ENCODE measurements around the gene POLD4.

POLD4 gene

DNA sequence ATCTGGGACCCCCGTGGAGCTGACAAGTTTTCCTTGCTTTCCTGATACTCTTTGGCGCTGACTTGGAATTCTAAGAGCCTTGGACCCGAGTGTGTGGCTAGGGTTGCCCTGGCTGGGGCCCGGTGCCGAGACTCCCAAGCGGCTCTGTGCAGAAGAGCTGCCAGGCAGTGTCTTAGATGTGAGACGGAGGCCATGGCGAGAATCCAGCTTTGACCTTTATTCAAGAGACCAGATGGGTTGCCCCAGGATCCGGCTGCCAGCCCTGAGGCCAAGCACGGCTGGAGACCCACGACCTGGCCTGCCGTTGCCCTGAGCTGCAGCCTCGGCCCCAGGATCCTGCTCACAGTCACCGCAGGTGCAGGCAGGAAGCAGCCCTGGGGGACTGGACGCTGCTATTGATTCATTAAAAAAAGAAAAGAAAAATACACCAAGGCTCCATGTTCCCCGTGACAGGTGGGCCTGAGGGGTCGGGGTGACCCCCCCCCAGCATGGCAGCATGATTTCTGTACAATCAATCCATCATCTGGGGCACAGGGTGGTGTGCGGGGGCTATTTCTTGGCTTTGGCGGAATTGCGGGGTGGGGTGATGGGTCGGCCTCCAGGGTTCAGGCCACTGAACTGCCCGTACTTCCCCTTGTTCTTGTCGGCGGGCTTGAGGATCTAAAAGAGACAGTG is 44.8 kb upstream of the POLD4 start:
- DNase-seq (ENCODE audit: low read depth): no peak
- TF ChIP-seq, protein P1, sequence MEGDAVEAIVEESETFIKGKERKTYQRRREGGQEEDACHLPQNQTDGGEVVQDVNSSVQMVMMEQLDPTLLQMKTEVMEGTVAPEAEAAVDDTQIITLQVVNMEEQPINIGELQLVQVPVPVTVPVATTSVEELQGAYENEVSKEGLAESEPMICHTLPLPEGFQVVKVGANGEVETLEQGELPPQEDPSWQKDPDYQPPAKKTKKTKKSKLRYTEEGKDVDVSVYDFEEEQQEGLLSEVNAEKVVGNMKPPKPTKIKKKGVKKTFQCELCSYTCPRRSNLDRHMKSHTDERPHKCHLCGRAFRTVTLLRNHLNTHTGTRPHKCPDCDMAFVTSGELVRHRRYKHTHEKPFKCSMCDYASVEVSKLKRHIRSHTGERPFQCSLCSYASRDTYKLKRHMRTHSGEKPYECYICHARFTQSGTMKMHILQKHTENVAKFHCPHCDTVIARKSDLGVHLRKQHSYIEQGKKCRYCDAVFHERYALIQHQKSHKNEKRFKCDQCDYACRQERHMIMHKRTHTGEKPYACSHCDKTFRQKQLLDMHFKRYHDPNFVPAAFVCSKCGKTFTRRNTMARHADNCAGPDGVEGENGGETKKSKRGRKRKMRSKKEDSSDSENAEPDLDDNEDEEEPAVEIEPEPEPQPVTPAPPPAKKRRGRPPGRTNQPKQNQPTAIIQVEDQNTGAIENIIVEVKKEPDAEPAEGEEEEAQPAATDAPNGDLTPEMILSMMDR (conservative IDR thresholded peaks at IDR 0.05; ENCODE audit: low read length): no peak
- no peak overlapping the region for H3K4me3 ChIP-seq (ENCODE audit: low read length)

DNA sequence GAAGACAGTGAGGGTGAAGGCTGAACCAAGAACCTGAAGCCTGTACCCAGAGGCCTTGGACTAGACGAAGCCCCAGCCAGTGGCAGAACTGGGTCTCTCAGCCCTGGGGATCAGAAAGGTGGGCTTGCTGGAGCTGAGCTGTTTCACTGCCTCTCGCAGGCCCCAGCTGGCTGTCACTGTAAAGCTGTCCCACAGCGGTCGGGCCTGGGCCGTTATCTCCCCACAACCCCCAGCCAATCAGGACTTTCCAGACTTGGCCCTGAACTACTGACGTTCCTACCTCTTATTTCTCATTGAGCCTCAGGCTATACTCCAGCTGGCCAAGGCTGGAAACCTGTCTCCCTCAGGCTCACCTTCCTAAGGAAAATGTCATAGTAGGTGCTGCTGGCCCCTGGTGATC is 44.2 kb upstream of the POLD4 start:
- DNase-seq (ENCODE audit: low read depth): no peak
- no peak overlapping the region for H3K4me3 ChIP-seq (ENCODE audit: low read length)
- TF ChIP-seq, protein P1 (conservative IDR thresholded peaks at IDR 0.05; ENCODE audit: low read length): no peak

DNA sequence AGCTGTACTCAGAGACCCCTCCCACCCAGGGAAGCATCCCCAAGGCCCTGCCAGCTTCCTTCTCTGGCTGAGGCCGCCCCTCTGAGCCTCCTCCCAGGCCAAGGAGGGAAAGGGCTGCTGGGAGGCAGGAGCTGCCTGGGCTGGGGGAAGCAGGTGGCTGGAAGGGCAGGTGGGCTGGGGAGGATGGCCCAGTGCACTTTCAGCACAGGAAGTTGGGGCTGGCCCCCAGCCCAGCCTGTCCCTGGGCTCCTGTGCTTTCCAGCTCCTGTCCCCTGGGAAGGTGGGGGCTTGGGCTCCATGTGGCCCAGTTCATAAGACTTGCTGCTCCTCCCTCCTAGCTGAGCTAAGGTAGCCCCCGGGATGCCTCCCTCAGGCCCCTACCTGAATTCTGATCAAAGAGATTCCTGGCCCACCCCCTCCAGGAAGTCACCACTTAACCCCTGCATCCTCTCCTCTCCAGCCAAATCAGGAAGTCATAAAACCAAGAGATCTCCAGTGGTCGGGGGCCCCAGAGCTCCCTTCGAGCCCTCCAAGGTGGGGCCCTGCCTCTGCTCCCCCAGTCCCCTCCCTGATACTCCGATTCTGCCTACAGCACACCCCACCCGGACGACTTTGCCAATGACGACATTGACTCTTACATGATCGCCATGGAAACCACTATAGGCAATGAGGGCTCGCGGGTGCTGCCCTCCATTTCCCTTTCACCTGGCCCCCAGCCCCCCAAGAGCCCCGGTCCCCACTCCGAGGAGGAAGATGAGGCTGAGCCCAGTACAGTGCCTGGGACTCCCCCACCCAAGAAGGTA is 43.4 kb upstream of the POLD4 start:
- DNase-seq (ENCODE audit: low read depth): no peak
- no peak overlapping the region for H3K4me3 ChIP-seq (ENCODE audit: low read length)
- TF ChIP-seq, protein P1 (conservative IDR thresholded peaks at IDR 0.05; ENCODE audit: low read length): no peak

DNA sequence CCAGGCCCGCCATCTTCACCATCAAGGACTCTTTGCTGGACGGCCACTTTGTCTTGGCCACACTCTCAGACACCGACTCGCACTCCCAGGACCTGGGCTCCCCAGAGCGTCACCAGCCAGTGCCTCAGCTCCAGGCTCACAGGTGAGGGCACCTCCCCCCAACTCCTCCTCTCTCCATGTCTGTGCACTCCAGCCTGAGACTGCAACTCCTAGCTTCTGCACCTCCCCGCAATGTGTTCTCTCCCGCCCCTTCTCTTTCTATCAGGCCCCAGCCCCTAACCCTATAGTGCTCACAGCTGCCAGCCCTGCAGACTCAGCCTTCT is 42.9 kb upstream of the POLD4 start:
- TF ChIP-seq, protein P1 (conservative IDR thresholded peaks at IDR 0.05; ENCODE audit: low read length): no peak
- H3K4me3 ChIP-seq (ENCODE audit: low read length): no peak overlapping the region
- no peak for DNase-seq (ENCODE audit: low read depth)

DNA sequence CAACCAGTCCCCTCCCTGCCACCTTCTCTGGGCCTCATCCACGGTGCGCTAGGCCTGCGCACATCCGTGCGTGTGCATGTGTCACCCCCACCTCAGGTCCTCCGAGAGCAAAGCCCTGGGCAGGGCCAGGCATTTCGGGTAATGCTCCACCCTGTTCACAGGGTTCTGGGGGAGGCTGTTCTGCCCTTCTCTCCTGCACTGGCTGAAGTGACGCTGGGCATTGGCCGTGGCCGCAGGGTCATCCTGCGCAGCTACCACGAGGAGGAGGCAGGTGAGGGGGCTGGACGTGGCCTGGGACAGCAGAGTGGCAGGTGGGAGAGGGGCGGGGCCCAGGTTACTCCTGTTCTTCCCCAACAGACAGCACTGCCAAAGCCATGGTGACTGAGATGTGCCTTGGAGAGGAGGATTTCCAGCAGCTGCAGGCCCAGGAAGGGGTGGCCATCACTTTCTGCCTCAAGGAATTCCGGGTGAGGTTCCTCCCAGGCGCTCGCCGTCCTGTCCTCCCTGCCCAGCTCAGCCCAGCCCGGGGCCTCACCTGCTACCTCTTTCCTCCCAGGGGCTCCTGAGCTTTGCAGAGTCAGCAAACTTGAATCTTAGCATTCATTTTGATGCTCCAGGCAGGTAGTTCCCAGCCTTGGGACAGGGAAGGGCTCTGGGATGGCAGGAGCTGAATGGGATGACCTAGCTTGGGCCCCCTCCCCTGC is 42.4 kb upstream of the POLD4 start:
- TF ChIP-seq, protein P1 (conservative IDR thresholded peaks at IDR 0.05; ENCODE audit: low read length): no peak
- H3K4me3 ChIP-seq (ENCODE audit: low read length): no peak overlapping the region
- no peak for DNase-seq (ENCODE audit: low read depth)

DNA sequence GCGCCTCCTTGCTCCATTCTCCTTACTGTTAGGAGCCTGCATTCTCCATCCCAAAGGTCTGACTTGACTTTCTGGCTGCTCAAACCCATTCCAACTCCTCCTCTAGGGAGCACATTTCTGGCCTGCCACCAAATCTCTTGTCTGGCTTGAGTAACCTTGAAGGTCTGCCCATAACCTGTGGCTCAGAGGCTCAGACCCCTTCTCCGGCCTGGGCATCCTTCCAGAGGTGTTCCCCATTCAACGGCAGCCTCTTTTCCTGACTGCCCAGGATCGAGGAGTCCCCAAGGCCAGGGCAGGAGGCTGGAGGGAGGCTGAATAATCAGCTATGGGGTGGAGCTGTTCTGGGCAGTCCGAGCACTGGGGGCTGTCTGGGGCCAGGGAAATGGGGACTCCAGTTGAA is 40.6 kb upstream of the POLD4 start:
- TF ChIP-seq, protein P1 (conservative IDR thresholded peaks at IDR 0.05; ENCODE audit: low read length): no peak
- H3K4me3 ChIP-seq (ENCODE audit: low read length): no peak overlapping the region
- DNase-seq (ENCODE audit: low read depth): no peak
